ENCODE data around the gene CALR3.

GRCh38 chr19:16531380-16531669 is 35.4 kb upstream of the CALR3 start:
- TF ChIP-seq CTCF (IDR thresholded peaks at IDR 0.05) (no peak), POLR2A (IDR thresholded peaks at IDR 0.05) (no peak)
